ENCODE measurements around the gene TMEM237.

DNA sequence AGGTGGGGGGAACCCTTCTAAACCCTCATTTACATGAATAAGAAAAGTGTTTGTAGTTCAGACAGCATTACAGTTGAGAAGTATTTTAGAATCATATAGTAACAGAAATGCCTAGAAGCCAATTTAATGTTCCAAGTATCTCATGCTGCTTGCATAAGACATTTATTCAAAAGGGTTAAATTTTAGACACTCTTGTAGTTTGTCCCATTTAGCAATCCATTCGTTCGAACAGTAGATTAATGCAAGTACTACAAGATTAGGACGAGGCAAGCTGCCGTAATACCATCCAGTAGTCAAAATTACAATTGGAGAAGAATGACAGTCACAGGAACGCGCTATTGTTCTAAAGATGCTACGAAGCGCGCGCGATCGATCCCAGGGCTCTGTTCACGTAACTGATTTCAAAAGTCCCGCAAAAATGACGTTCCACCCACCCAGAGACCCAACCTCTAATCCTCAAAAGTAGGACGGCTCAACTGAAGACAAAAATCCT, 1.2 kb downstream of the TMEM237 start:
- TF ChIP-seq, protein P1, sequence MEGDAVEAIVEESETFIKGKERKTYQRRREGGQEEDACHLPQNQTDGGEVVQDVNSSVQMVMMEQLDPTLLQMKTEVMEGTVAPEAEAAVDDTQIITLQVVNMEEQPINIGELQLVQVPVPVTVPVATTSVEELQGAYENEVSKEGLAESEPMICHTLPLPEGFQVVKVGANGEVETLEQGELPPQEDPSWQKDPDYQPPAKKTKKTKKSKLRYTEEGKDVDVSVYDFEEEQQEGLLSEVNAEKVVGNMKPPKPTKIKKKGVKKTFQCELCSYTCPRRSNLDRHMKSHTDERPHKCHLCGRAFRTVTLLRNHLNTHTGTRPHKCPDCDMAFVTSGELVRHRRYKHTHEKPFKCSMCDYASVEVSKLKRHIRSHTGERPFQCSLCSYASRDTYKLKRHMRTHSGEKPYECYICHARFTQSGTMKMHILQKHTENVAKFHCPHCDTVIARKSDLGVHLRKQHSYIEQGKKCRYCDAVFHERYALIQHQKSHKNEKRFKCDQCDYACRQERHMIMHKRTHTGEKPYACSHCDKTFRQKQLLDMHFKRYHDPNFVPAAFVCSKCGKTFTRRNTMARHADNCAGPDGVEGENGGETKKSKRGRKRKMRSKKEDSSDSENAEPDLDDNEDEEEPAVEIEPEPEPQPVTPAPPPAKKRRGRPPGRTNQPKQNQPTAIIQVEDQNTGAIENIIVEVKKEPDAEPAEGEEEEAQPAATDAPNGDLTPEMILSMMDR (conservative IDR thresholded peaks at IDR 0.05 in 1 of 2, IDR thresholded peaks at IDR 0.05 in 1 of 2; ENCODE audit: low read depth in 1 of 2, low read length in 2 of 2), result no peak
- no peak for TF ChIP-seq EZH2 (IDR thresholded peaks at IDR 0.05; ENCODE audit: low read length, missing control alignments)
